A673 (cell line): ENCODE measurements around the gene COQ8B. TPM values are rescaled to one million over a fixed set of nuclear protein-coding genes. Genes with fewer than 3 reads are reported as not detected.

Experiments
- BruUV-seq: library from RNA; stranded (reverse); fragments of 400-500 nt; replicated peaks from 2 replicates; lab custom pipeline; 2021; lab: Mats Ljungman, UMichigan
- CTCF ChIA-PET: fragments of 300-600 bp; sonication (Branson Sonifier 250); formaldehyde crosslinking; loops from one replicate; lab custom pipeline; 2022; ENCODE audit warnings: antibody characterized with exemption; lab: Charles Lee
- POLR2A ChIA-PET: fragments of 300-600 bp; sonication (Branson Sonifier 250); formaldehyde crosslinking; loops from one replicate; lab custom pipeline; 2022; ENCODE audit warnings: antibody characterized with exemption; ENCODE audit not compliant: low non-redundant PET; lab: Charles Lee
- DNase-seq: peaks from one replicate; pipeline ENCODE4 v3.0.0-alpha.2; 2015; ENCODE audit warnings: low spot score
- H3K27ac ChIP-seq: fragments of 200-600 bp; sonication (generic); 2 replicates; pipeline ENCODE4 v1.5.1; 2016; ENCODE audit warnings: mixed run types, low read depth, mild to moderate bottlenecking, mixed read lengths, antibody characterized with exemption, low read length; ENCODE audit not compliant: poor library complexity, severe bottlenecking
- H3K27me3 ChIP-seq: fragments of 200-600 bp; sonication (generic); replicated peaks from 2 replicates; pipeline ENCODE4 v1.6.1; 2017; ENCODE audit warnings: mixed run types, low read depth, mild to moderate bottlenecking, mixed read lengths, antibody characterized with exemption, low read length; ENCODE audit not compliant: insufficient read depth, poor library complexity
- H3K36me3 ChIP-seq: fragments of 200-600 bp; sonication (generic); 2 replicates; pipeline ENCODE4 v1.6.1; 2016; ENCODE audit warnings: mixed run types, mild to moderate bottlenecking, mixed read lengths, antibody characterized with exemption, low read length; ENCODE audit not compliant: insufficient read depth, poor library complexity, severe bottlenecking
- H3K4me1 ChIP-seq: fragments of 200-600 bp; sonication (generic); 2 replicates; pipeline ENCODE4 v1.6.1; 2017; ENCODE audit warnings: mixed run types, mild to moderate bottlenecking, mixed read lengths, antibody characterized with exemption, low read length; ENCODE audit not compliant: insufficient read depth, poor library complexity, severe bottlenecking
- H3K4me3 ChIP-seq: fragments of 200-600 bp; sonication (generic); 2 replicates; pipeline ENCODE4 v1.5.1; 2016; ENCODE audit warnings: low read depth, mixed run types, mild to moderate bottlenecking, mixed read lengths, low read length; ENCODE audit not compliant: poor library complexity, severe bottlenecking
- H3K9me3 ChIP-seq: fragments of 200-600 bp; sonication (generic); 2 replicates; pipeline ENCODE4 v1.6.1; 2016; ENCODE audit warnings: mixed run types, low read depth, mild to moderate bottlenecking, mixed read lengths, antibody characterized with exemption, low read length; ENCODE audit not compliant: poor library complexity, severe bottlenecking
- EZH2 ChIP-seq: fragments of 200-600 bp; sonication (generic); IDR thresholded peaks from 2 replicates; pipeline ENCODE4 v1.6.1; 2017; ENCODE audit warnings: borderline replicate concordance, low read depth, mild to moderate bottlenecking, mixed read lengths, antibody characterized with exemption, low read length; ENCODE audit not compliant: poor library complexity, severe bottlenecking
- intact Hi-C: fragments of 100-400 bp; cut with micrococcal nuclease; formaldehyde crosslinking; loops from one replicate; pipeline ENCODE4 v1.10.0; 2022; ENCODE audit not compliant: unreplicated experiment
- total RNA-seq: library from RNA; stranded (reverse); gene quantifications from 2 replicates; pipeline ENCODE4 v1.2.3, GENCODE V29; 2021
- TF ChIP-seq, protein P1 (sequence below): fragments of 300-800, 200-600 bp; sonication (generic); conservative IDR thresholded peaks from 2 replicates; pipeline ENCODE4 v1.5.1; 2017; ENCODE audit warnings: low read depth, mild to moderate bottlenecking, antibody characterized with exemption, low read length, moderate library complexity, mixed read lengths

The COQ8B gene
- total RNA-seq, 1 experiment from 2014 or later: 34.1 TPM

DNA sequence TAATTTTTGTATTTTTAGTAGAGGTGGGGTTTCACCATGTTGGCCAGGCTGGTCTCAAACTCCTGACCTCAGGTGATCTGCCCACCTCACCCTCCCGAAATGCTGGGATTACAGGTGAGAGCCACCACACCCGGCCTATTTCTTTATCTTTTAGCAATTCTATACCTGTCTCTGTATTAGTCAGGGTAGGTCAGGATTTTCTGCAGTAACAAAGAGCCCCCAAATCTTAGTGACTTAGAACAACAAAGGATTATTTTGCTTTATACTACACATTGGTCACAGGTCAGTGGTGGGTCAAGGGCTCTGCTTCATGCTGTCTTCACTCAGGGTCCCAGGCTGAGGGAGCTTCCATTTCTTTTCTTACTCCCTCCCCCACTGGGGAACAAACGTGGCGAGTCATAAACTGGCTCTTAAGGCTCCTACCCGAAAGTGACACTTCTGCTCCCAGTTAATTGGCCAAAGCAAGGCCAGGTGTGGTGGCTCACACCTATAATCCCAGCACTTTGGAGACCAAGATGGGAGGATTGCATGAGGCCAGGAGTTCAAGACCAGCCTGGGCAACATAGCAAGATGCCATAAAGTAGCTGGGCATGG lies 7.1 kb upstream of the COQ8B start:
- no peak for DNase-seq

DNA sequence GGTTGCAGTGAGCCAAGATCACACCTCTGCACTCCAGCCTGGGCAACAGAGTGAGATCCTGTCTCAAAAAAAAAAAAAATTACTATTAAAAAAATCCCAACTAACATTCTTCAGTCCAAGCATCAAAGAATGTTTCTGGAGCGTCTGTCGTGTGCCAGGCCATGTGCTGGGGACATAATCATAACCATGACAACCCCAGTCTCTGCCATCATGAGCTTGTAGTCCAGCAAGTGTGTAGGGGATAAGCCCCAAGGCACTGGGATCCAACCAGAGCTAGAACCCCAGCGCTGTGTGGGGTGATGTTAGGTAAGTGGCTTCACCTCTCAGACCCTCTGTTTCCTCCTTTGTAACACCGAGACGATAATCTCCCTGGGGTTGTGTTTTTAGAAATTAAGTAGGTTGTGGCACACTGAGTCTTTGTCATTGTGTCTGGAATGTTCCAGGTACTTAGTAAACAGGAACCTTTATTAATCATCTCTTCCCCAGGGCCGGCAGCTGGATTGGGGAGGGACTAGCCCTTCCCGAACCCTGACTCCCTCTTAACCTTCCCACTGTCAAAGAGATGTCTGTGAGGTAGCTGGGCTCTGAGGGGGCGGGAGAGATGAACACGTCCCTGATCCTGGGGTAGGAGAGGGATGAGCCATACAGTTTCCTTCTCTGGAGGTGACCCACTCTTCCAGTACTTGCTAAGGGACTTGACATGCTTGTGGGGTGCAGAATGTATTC lies 5.4 kb upstream of the COQ8B start:
- no TSS peak for BruUV-seq
- Histone ChIP-seq H3K9me3 (no peaks in the 10 kb centered on the region), H3K36me3 (peaks cover 5% of the 10 kb centered on the region), H3K4me3 (no peak overlapping the region), H3K27me3 (no peaks in the 10 kb centered on the region), H3K27ac (no peak overlapping the region), H3K4me1 (peaks cover 23% of the 10 kb centered on the region)
- intact Hi-C loops: no loop called here
- TF ChIP-seq, protein P1, sequence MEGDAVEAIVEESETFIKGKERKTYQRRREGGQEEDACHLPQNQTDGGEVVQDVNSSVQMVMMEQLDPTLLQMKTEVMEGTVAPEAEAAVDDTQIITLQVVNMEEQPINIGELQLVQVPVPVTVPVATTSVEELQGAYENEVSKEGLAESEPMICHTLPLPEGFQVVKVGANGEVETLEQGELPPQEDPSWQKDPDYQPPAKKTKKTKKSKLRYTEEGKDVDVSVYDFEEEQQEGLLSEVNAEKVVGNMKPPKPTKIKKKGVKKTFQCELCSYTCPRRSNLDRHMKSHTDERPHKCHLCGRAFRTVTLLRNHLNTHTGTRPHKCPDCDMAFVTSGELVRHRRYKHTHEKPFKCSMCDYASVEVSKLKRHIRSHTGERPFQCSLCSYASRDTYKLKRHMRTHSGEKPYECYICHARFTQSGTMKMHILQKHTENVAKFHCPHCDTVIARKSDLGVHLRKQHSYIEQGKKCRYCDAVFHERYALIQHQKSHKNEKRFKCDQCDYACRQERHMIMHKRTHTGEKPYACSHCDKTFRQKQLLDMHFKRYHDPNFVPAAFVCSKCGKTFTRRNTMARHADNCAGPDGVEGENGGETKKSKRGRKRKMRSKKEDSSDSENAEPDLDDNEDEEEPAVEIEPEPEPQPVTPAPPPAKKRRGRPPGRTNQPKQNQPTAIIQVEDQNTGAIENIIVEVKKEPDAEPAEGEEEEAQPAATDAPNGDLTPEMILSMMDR: no peak
- TF ChIP-seq EZH2: no peak
- DNase-seq: no peak
- ChIA-PET POLR2A (no interaction called here), CTCF (interaction anchor here (0.7 kb wide), 2 partner anchors 38 to 201 kb away, joined by 3 to 5 read pairs; no protein-coding TSS in a partner anchor)

More for the DNA sequence above, 7.1 kb upstream of the COQ8B start:
- H3K9me3 ChIP-seq: no peaks in the 10 kb centered on the region
- no TSS peak for BruUV-seq
- no peak overlapping the region for H3K4me3 ChIP-seq
- TF ChIP-seq EZH2: no peak
- TF ChIP-seq, protein P1: no peak
- peaks cover 5% of the 10 kb centered on the region for H3K36me3 ChIP-seq
- intact Hi-C loops: no loop called here
- no peaks in the 10 kb centered on the region for H3K27me3 ChIP-seq
- CTCF ChIA-PET: no interaction called here
- no peak overlapping the region for H3K27ac ChIP-seq
- POLR2A ChIA-PET: no interaction called here
- peaks cover 11% of the 10 kb centered on the region for H3K4me1 ChIP-seq

DNA sequence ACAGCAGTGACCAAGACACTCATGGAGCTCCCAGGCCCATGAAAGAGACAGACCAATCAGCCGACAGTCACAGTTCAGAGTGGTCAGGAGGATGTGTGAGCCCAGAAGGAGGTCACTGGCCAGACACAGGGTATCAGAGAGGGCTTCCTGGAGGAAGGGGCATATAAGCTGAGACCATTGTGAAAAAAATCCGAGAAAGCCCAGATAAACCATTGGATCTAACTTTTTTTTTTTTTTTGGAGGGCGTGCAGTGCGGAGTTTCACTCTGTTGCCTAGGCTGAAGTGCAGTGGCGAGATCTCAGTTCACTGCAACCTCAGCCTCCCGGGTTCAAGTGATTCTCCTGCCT lies 4.4 kb upstream of the COQ8B start:
- H3K9me3 ChIP-seq: no peaks in the 10 kb centered on the region
- no TSS peak for BruUV-seq
- DNase-seq: no peak
- peaks cover 1% of the 10 kb centered on the region for H3K36me3 ChIP-seq
- H3K27me3 ChIP-seq: no peaks in the 10 kb centered on the region
- ChIA-PET CTCF (no interaction called here), POLR2A (no interaction called here)
- H3K4me3 ChIP-seq: no peak overlapping the region
- H3K4me1 ChIP-seq: peaks cover 24% of the 10 kb centered on the region
- TF ChIP-seq, protein P1: no peak
- no peak for TF ChIP-seq EZH2
- H3K27ac ChIP-seq: no peak overlapping the region
- intact Hi-C loops: no loop called here
